GM13977 (cell line): ENCODE data around the gene PIK3C2G.
A peak's percentile ranks its signal among the peaks of the same experiment; 100 is the strongest.

Source experiments
- DNase-seq: peaks from one replicate; pipeline ENCODE4 v3.0.0; 2012; ENCODE audit warnings: low spot score
- in situ Hi-C: fragments of 300-500 bp; cut with MboI; formaldehyde crosslinking; loops from one replicate; pipeline ENCODE4 v1.12.0; 2022; ENCODE audit warnings: low sequenced_read_pairs, low pct_unique_long_range_greater_than_20kb, mixed read lengths, inconsistent platforms; ENCODE audit not compliant: unreplicated experiment
- TF ChIP-seq, protein P1 (sequence below): IDR thresholded peaks from 2 replicates; pipeline ENCODE4 v1.5.1; 2012; ENCODE audit warnings: mild to moderate bottlenecking, control low read depth; ENCODE audit not compliant: insufficient read depth; ENCODE audit errors: extremely low read depth, missing control alignments

PIK3C2G gene, protein sequence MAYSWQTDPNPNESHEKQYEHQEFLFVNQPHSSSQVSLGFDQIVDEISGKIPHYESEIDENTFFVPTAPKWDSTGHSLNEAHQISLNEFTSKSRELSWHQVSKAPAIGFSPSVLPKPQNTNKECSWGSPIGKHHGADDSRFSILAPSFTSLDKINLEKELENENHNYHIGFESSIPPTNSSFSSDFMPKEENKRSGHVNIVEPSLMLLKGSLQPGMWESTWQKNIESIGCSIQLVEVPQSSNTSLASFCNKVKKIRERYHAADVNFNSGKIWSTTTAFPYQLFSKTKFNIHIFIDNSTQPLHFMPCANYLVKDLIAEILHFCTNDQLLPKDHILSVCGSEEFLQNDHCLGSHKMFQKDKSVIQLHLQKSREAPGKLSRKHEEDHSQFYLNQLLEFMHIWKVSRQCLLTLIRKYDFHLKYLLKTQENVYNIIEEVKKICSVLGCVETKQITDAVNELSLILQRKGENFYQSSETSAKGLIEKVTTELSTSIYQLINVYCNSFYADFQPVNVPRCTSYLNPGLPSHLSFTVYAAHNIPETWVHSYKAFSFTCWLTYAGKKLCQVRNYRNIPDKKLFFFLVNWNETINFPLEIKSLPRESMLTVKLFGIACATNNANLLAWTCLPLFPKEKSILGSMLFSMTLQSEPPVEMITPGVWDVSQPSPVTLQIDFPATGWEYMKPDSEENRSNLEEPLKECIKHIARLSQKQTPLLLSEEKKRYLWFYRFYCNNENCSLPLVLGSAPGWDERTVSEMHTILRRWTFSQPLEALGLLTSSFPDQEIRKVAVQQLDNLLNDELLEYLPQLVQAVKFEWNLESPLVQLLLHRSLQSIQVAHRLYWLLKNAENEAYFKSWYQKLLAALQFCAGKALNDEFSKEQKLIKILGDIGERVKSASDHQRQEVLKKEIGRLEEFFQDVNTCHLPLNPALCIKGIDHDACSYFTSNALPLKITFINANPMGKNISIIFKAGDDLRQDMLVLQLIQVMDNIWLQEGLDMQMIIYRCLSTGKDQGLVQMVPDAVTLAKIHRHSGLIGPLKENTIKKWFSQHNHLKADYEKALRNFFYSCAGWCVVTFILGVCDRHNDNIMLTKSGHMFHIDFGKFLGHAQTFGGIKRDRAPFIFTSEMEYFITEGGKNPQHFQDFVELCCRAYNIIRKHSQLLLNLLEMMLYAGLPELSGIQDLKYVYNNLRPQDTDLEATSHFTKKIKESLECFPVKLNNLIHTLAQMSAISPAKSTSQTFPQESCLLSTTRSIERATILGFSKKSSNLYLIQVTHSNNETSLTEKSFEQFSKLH (N-terminal part only)

DNA sequence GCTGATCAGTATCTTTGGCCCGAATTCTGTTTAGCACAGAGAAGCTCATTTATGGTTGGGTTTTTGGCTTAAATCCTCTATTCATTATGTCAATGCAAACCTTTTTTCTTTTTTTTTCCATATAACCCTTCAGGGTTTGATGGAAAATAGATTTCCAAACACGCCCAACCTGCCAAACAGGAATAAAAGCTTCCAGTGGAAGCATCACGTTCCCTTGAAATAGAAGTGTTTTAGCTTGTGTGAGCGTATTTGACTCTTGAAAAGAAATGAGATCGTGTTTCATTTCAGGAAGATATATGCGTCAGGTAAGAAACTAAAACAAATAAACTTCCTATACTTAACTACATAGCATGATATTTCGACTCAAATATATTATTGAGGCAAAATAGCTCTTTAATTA is at the start of gene PIK3C2G:
Gene PIK3C2G, plus strand, starts transcription at position 246 of the 400 bp plus-strand sequence. CDS start 20,564 bp downstream, outside the sequence.
- DNase-seq = no peak
- TF ChIP-seq, protein P1, sequence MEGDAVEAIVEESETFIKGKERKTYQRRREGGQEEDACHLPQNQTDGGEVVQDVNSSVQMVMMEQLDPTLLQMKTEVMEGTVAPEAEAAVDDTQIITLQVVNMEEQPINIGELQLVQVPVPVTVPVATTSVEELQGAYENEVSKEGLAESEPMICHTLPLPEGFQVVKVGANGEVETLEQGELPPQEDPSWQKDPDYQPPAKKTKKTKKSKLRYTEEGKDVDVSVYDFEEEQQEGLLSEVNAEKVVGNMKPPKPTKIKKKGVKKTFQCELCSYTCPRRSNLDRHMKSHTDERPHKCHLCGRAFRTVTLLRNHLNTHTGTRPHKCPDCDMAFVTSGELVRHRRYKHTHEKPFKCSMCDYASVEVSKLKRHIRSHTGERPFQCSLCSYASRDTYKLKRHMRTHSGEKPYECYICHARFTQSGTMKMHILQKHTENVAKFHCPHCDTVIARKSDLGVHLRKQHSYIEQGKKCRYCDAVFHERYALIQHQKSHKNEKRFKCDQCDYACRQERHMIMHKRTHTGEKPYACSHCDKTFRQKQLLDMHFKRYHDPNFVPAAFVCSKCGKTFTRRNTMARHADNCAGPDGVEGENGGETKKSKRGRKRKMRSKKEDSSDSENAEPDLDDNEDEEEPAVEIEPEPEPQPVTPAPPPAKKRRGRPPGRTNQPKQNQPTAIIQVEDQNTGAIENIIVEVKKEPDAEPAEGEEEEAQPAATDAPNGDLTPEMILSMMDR = no peak
- in situ Hi-C loops = no loop called here

DNA sequence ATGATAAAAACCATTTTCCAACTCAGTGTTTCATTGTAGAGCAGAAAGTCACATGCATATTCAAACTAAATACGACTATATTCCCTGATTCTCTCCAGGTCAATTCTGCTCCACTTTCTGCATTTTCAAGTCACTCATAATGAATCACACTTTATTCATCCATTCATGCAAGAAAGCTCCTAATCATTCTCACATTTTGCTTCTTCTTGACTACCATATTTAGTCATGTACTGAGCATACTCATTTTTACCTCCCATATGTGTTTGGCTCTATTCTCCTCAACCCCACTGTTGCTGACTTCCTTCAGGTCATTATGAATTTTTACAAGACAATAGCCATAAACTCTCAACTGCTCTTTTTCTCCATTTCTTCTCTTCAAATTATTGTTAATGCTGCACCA is 43.4 kb upstream of the PIK3C2G start:
- no peak for DNase-seq
- TF ChIP-seq, protein P1 = no peak
- in situ Hi-C loops = no loop called here

DNA sequence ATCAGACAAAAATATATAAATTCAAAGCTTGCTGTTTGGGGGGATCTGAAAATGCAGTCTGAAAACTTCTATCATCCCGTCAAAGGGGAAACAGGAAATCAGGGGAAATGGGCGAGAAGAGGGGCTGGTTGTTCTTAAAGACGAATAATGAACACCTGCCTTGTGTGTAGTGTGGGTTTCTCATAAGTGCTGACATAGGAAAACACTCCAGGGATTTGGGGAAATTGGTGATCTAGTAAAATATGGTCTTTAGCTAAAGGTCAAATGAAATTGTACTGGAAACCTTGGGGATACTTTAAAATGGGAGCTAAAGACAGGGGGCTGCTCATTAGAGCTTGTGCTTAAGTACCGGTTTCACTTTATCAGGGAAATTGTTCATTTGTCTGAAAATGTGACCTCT is 39.6 kb upstream of the PIK3C2G start:
- no peak for DNase-seq
- TF ChIP-seq, protein P1 = no peak
- in situ Hi-C loops = no loop called here

DNA sequence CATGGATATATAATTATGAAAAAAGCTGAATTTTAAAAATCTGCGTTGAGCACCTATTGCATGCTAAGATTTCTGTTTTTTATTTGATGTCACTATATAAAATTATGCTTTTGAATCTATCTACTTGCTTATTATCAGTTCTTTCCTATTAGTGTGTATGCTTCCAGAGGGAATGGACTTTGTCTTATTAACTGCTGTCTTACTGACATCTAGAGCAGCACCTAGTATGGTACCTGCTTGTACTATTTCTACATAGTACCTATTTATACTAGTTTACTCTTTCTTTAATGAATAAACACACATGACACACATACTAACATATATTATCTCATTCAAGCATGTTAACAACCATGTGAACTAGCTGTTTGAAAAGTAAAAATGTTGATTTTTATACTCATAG is 38.6 kb upstream of the PIK3C2G start:
- TF ChIP-seq, protein P1 = no peak
- in situ Hi-C loops = no loop called here
- no peak for DNase-seq

DNA sequence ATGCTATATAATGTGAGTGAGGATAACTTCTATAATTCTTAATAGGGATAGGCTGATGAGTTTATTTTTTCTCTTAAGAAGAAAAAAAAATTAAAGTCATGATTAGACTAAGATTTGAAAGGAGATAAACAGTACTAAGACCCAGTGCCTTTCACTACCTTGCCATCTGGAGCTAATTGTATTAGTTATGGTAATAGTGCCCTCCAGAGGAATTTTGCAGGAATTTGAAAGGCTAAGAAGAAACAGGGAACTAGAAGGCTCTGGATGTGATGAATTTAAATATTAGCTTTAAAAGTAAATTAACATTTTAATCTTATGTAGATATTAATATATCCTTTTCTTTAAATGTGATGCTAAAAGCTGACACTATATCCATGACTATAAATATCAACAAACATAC is 36.6 kb upstream of the PIK3C2G start:
- in situ Hi-C loops = no loop called here
- TF ChIP-seq, protein P1 = peak; percentile 49
- peak; percentile 12 for DNase-seq

DNA sequence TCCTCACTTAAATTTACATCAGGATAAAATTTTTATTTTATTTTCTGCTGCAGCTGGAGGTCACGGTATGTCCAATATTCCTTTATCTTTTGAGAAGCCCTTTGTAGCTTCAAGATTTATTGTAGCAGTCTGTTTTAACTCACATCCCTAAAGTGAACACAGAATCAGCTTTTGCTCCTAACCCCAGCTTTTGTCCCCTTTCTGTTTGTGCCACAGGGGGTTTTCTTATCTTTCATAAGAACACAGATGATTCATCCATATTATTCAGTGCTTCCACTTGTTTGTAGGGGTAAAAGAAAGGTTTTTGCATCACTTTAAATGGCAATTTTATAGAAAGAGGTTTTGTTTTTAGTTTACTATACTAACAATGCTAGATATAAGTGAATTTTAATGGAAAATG is 21.8 kb upstream of the PIK3C2G start:
- TF ChIP-seq, protein P1 = no peak
- in situ Hi-C loops = no loop called here
- no peak for DNase-seq
